ENCODE results near the gene CBX5. TPM values are rescaled to one million over a fixed set of nuclear protein-coding genes. Genes with fewer than 3 reads are reported as not detected.

Gene CBX5
- total RNA-seq, 1 donor from 2014 or later = 19.4 TPM

DNA sequence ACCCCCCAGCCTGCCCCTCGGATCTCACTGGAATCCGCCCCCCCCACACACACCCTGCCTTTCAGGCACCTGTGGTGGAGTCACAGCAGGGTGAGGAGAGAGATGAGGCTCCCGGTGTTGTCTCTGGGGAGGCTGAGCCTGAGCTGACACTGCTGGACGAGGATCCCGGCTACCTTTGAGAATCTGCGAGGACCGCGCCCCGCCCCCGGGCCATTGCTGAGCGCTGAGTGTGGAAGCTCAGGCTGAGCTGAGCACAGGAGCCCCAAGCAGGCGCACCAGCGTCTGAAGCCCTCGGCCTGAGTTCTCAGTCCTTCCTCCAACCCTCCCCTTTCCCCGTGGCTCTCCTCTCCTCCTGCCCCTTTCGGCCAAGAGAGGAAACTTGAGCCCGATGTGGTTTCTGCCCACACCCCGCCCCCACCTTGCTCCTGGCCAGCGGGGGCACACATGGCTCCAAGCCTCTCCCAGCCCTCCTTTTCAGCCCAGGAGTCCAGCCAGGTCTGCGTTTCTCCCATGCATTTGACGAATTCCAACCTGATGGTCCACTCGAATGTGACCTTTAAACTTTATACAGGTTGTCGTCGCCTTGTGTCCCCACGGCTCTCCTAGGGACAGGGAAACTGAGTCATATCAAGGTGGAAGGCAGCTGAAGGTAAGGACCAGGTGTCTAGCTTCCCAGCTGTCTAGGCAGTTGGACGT is 21.0 kb upstream of the CBX5 start, which contains the start of gene NFE2:
TSS of gene NFE2 (minus strand) at position 284 of the 696 bp plus-strand sequence. CDS start 5,767 bp downstream, outside the sequence.
- peak in 1 of 2 donors; percentile 71 for DNase-seq (ENCODE audit: low spot score in 2 of 2)

DNA sequence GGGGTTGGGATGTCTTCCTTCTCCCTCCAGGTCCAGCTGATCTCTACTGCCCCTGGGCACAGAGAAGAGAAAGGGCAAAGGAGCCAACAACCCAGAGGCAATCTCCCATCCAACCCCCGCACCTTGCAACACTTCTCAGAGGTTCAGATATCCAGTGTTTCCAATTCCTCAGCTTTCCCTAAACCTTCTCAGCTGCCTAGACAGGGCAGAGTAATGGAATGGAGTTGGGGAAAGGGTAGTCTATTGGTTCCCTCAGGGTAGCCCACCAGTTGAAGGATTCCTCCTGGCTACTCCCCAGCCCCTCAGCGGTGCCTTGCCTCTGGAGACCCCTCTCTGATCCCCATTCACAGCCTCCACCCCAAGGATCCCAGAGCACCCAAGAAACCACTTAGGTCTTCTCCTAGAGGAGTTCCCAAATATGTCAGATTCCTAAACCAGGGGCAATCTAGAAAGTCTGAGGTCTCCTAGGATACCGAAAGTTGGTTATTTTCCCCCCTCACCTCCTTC is 20.4 kb upstream of the CBX5 start:
- no peaks in the 10 kb centered on the region for H3K9me3 ChIP-seq
- intact Hi-C loops (cut with DNase I) = no loop called here
- H3K4me1 ChIP-seq = peaks cover 0 to 5% of the 10 kb centered on the region in 2 donors
- peak overlapping the region; percentile 21 to 49 for H3K4me3 ChIP-seq
- no peak overlapping the region for H3K27ac ChIP-seq
- TF ChIP-seq, protein P1, sequence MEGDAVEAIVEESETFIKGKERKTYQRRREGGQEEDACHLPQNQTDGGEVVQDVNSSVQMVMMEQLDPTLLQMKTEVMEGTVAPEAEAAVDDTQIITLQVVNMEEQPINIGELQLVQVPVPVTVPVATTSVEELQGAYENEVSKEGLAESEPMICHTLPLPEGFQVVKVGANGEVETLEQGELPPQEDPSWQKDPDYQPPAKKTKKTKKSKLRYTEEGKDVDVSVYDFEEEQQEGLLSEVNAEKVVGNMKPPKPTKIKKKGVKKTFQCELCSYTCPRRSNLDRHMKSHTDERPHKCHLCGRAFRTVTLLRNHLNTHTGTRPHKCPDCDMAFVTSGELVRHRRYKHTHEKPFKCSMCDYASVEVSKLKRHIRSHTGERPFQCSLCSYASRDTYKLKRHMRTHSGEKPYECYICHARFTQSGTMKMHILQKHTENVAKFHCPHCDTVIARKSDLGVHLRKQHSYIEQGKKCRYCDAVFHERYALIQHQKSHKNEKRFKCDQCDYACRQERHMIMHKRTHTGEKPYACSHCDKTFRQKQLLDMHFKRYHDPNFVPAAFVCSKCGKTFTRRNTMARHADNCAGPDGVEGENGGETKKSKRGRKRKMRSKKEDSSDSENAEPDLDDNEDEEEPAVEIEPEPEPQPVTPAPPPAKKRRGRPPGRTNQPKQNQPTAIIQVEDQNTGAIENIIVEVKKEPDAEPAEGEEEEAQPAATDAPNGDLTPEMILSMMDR (IDR thresholded peaks at IDR 0.05) = no peak
- H3K27me3 ChIP-seq = no peaks in the 10 kb centered on the region
- H3K36me3 ChIP-seq = no peaks in the 10 kb centered on the region
- DNase-seq (ENCODE audit: low spot score in 2 of 2) = no peak

More for the DNA sequence above, 21.0 kb upstream of the CBX5 start, which contains the start of gene NFE2:
- H3K9me3 ChIP-seq = no peaks in the 10 kb centered on the region
- H3K27ac ChIP-seq = no peak within 1 kb of the TSS
- no peaks in the 10 kb centered on the region for H3K36me3 ChIP-seq
- H3K4me1 ChIP-seq = peaks cover 0 to 5% of the 10 kb centered on the region in 2 donors
- TF ChIP-seq, protein P1 (IDR thresholded peaks at IDR 0.05) = no peak
- peak within 1 kb of the TSS; percentile 21 to 49 for H3K4me3 ChIP-seq
- intact Hi-C loops (cut with DNase I) = no loop called here
- no peaks in the 10 kb centered on the region for H3K27me3 ChIP-seq

DNA sequence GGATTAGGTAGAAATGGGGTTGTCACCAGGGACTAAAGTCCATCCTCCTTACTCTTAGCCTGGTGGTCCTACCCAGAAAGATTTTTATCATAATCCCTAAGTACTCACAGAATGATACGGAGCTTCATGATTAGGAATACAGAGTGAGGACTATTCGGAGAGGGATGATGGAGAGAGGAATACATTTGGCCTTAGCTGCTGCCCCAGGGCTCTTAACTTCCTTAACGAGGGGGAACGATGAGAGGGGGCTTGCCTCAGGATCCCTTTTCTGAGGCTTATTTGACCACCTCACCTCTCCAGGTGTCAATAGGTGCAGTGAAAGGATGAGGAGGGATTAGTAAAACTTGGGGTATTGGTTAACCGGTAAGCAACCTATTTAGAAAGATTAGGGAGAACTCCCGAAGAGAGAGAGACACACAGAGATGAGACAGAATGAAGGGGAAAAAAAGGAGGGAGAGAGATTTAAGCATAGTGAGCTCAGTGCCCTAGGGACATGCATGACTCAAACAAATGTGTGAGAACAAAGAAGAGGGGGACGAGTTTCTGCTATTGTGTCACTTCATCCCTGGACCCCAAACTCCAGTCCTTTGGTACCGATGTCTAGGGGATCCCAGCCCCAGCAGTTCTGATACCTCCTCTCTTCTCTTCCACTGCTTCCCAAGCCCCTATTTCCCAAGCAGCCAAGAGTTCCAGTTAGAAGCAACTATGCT is 19.7 kb upstream of the CBX5 start:
- intact Hi-C loops (cut with DNase I) = no loop called here
- H3K36me3 ChIP-seq = no peaks in the 10 kb centered on the region
- H3K27me3 ChIP-seq = no peaks in the 10 kb centered on the region
- H3K9me3 ChIP-seq = no peaks in the 10 kb centered on the region
- no peak overlapping the region for H3K4me3 ChIP-seq
- H3K27ac ChIP-seq = no peak overlapping the region
- peaks cover 0 to 5% of the 10 kb centered on the region in 2 donors for H3K4me1 ChIP-seq
- TF ChIP-seq, protein P1 (IDR thresholded peaks at IDR 0.05) = no peak
- no peak for DNase-seq (ENCODE audit: low spot score in 2 of 2)

DNA sequence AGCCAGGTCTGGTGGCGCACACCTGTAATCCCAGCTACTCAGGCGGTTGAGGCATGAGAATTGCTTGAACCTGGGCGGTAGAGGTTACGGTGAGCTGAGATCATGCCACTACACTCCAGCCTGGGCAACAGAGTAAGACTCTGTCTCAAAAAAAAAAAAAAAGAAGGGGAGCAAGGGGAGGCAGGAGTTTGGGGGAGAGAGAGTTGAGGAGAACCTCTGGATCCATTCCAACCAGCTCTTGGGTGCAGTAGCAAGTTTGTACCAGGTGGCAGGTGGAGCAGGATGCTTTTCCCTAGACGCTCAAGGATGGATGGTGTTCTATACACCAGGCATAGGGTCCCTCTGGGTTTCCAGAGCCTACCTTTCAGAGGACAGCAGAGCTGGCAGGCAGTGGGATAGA is 19.0 kb upstream of the CBX5 start:
- Histone ChIP-seq H3K4me1 (peaks cover 0 to 5% of the 10 kb centered on the region in 2 donors), H3K27ac (no peak overlapping the region), H3K27me3 (no peaks in the 10 kb centered on the region), H3K36me3 (no peaks in the 10 kb centered on the region), H3K4me3 (no peak overlapping the region), H3K9me3 (no peaks in the 10 kb centered on the region)
- no peak for DNase-seq (ENCODE audit: low spot score in 2 of 2)
- TF ChIP-seq, protein P1 (IDR thresholded peaks at IDR 0.05) = no peak
- intact Hi-C loops (cut with DNase I) = no loop called here

DNA sequence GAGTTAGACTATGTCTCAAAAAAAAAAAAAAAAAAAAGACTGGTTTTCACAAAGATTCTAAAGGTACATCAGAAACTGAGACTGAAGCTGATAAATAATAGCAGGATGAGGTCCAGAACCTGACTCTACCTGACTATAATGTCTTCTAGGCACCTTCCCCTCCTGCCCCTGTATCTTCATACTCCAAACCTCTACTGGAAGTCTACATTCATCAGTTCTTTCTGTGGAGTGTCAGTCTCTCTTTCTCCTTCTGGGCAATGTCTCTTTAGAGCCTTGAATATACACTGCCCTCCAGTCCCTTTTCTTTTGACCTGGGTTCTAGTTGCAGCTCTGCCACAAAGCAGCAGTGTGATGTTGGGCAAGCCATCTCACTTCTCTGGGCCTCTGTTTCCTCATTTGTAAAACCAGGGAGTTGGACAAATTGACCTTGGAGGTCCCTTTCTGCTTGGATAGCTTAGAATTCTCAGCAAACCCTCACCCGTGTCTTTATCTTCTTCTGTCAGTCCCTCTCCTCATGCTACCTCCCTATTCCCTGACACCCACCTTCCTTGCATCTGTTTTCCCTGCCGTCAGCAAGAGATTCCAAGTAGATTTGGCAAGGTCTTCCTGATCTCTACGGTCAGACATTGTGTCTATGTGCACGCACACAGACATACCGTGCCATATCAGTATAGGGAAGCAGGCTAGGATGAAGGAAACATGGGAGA is 16.6 kb upstream of the CBX5 start:
- Histone ChIP-seq H3K4me1 (peaks cover 0 to 5% of the 10 kb centered on the region in 2 donors), H3K4me3 (no peak overlapping the region), H3K27me3 (no peaks in the 10 kb centered on the region), H3K27ac (no peak overlapping the region), H3K36me3 (no peaks in the 10 kb centered on the region), H3K9me3 (no peaks in the 10 kb centered on the region)
- no peak for DNase-seq (ENCODE audit: low spot score in 2 of 2)
- intact Hi-C loops (cut with DNase I) = no loop called here
- TF ChIP-seq, protein P1 (IDR thresholded peaks at IDR 0.05) = no peak

All from ascending aorta (tissue), 2 donors.